SIG-M5 treated with dmso at 0.1 percent for 504 hours (cell line): ENCODE results near the gene GCK.
"Not testable (repeated sequence)": the region's sequence is repeated elsewhere in the genome, so short reads cannot be mapped to it uniquely, and the experiment has no call there.

Experiments used
- DNase-seq: peaks from one replicate; lab custom pipeline; 2025; ENCODE audit not compliant: unreplicated experiment; lab: John Stamatoyannopoulos, UW

The GCK gene

DNA sequence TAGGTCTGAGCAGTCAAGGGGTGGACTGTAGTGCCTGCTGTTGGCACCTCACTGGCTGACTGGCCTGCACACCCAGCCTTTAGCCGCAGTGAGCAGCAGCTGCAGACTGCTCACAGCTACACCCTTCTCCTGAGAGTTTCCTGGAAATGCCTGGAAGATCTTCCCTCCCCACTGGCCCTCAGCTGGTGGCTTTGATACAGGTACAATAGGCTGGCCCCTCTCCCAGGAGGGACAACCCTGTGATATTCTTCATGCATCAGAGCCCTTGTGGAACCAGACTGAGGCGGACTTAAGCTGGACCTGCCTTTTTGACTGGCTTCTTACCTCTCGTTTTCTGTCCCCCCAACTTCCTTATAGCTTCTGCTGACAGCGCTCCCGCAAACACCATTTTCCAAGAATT, 6.4 kb downstream of the GCK start:
- DNase-seq: no peak

DNA sequence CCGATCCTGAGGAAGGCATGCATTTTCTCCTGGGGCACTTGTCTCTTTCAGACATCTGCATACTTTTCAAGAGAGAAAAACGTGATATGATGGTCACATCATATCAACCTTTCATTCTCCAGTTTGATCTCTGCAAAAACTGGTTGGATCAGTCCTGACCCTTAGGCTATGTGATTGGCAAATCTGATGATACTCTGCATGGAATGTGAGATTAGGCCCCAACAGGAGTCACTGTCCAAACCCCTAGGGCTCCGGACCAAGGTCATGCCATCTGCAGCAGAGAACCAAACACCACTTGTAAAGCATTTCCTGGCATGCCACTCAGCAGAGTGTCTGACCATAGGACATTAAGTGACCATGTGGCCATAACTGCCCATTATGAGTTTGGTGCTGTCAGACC, 8.6 kb downstream of the GCK start:
- DNase-seq: no peak

DNA sequence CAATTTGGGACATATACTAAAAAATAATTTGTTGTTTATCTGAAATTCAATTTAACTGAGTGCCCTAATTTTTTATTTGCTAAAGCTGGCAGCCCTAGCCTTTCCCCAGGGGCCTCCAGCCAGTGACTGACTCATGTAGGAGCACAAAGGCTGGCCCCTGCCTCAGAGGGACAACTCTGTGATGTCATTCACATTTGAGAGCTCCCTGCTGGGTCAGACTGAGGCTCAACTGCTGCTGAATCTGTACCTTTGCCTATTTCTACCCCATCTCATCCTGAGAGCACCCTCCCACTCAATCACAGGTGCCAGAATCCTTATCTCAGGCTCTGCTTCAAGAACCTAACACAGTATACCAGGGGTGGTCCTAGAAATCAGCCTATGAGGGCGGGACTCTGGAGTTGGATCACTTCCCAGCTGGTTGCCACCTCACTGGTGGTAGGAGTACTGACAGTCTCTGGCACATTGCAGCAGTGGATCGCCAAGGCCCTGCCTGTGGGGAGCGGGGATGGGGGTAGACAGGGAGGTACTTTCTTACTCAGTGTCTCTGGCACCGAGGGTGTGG, 11.6 kb downstream of the GCK start:
- no peak for DNase-seq

GRCh38 chr7:44176486-44176885, 12.8 kb downstream of the GCK start:
- no peak for DNase-seq

- DNase-seq: no peak
Observed at GRCh38 chr7:44175730-44176129, 13.5 kb downstream of the GCK start.

DNA sequence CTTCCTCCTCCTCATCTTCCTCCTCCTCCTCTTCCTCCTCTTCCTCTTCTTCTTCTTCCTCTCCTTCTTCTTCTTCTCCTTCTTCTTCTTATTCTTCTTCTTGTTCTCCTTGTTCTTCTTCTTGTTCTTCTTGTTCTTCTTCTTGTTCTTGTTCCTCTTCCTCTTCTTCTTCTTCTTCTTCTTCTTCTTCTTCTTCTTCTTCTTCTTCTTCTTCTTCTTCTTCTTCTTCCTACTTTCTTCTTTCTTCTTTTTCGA, 14.6 kb downstream of the GCK start:
- DNase-seq: not testable (repeated sequence)

DNA sequence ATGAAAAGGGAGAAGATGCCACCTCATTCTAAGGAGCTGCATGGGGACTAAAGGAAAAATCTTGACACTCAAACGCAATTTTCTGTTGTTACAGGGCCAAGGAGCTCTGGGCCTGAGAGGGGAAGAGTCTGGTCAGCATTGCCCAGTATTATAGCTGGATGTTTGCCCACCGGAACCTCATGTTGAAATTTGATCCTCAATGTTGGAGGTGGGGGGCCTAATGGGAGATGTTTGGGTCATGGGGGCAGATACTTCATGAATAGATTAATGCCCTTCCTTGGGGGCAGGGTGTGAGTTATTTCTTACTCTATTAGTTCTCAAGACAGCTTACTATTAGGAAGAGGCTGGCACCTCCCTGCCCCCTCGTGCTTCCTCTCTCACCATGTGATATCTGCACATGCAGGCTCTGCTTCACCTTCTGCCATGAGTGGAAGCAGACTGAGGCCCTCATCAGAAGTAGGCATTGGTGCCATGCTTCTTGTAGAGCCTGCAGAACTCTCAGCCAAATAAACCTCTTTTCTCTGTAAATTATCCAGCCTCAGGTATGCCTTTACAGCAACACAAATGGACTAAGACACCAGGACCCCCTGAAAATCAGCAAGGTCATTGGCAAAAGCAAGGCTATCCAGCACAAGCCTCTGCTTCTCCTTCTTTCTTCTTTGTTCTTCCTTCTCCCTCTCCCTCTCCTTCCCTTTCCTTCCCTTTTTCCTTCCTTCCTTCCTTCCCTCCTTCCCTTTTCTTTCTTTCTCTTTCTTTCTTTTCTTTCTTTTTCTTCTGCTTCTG, 15.1 kb downstream of the GCK start:
- DNase-seq: no peak

DNA sequence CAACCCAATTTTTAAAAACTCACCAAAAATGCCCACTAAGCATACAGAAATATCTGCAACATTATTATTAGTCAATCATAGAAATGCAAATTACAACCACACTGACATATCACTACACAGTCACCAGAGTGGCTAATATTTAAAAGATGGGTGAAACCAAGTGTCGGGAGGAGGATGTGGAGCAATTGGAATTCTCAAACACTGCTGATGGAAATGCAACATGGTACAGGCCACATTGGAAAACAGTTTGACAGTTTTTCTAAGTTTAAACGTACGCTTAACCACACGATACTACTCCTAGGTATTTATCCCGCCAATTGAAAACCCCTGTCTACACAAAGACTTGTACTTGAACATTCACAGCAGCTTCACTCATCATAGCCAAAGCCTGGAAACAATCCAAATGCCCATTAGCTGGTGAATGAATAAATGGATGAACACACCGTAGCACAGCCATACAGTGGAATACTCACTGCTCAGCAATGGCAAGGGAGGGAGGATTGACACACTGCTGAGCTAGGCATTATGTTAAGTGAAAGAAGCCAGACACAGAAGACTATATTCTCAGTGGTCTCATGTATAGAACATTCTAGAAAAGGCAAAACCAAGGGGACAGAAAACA, 16.3 kb downstream of the GCK start:
- DNase-seq: no peak

DNA sequence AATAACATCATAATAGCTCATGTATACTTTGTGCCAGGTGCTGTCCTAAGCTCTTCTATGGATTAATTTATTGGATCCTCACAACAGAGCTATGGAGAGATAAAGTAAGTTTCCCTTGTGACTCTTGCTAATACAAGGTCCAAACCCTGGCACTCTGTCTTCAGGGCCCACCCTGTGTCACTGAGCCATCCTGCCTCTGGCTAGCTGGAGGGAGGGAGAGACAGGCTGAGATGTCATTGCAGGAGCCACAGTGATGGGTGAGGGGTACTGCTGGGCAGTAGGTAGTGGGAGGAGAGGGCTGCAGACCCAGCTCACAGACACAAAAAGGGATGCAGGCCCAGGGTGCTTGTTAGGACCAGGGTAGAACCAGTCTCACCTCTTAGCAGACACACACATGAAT, 16.9 kb downstream of the GCK start:
- DNase-seq: no peak

DNA sequence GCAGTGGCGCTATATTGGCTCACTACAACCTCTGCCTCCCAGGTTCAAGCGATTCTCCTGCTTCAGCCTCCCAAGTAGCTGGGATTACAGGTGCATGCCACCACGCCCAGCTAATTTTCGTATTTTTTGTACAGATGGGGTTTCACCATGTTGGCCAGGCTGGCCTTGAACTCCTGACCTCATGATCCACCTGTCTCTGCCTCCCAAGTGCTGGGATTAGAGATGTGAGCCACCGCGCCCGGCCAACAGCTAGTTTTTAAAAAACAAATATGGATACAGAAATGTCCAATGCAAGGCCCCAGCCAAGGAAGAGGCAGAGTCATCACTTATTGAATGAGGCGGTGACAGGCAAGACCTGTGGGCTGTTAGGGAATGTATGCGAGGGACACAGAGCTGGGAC, 17.3 kb downstream of the GCK start:
- DNase-seq: not testable (repeated sequence)

DNA sequence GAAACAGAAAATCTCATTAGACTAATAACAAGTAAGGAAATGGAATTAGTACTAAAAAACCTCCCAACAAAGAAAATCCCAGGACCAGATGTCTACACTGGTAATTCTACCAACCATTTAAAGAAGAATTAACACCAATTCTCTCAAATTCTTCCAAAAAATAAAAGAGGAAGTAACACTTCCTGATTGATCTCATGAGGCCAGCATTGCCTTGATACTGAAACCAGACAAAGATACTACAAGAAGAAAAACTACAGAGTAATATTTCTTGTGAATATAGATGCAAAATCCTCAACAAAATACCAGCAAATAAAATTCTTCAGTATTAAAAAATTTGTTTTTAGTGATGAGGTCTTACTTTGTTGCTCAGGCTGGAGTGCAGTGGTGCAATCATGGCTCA, 21.3 kb downstream of the GCK start:
- DNase-seq: peak; percentile 37

DNA sequence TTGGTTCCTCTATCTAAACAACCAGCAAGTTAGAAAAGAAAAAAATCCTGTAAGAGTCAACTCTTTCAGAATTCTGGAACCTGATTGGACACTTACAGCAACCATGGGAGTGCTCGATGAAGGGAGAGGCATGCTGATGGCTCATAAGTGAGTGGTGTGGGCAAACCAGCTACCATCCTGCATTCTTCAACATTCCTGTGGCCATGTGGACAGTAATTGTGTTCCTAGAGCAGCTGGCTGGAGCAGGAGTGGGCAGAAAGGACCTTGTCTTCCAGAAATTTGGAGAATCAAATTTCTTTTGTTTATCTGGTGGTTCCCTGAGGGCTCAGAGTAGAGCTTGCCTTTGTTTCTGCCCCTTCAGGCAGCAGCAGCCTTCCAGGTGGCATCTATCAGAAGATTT, 25.6 kb downstream of the GCK start:
- no peak for DNase-seq

DNA sequence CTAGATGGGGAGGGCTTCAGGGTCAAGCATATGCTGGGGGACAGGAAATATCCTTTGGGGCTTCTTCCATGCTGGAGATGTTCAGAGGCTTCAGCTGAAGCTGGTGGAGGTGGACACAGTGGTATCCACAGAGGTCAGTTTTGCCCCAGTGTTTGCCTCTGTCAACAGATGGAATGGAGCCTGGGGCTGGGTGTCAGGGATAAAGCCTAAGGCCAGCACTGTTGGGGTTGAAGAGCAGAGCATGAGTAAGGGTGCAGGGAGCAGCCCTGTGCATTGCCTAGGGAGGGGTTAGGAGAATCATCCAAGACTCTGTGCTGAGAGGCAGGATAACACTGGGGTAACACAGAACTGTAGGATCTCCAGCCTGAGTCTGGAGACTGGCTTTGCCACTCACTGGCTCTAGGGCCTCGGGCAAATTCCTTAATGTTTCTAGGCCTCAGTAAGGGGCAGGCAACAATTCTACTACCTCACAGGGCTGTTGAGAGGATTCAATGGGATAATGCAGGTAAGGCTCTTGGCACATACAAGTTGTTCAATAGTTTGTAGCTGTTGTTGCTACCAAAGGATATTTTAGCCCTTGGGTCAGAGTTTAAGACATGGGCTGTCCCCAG, 26.3 kb downstream of the GCK start:
- no peak for DNase-seq

- DNase-seq: no peak
Observed at GRCh38 chr7:44162179-44162578, 27.1 kb downstream of the GCK start.

GRCh38 chr7:44161371-44161770, 27.9 kb downstream of the GCK start:
- DNase-seq: no peak

DNA sequence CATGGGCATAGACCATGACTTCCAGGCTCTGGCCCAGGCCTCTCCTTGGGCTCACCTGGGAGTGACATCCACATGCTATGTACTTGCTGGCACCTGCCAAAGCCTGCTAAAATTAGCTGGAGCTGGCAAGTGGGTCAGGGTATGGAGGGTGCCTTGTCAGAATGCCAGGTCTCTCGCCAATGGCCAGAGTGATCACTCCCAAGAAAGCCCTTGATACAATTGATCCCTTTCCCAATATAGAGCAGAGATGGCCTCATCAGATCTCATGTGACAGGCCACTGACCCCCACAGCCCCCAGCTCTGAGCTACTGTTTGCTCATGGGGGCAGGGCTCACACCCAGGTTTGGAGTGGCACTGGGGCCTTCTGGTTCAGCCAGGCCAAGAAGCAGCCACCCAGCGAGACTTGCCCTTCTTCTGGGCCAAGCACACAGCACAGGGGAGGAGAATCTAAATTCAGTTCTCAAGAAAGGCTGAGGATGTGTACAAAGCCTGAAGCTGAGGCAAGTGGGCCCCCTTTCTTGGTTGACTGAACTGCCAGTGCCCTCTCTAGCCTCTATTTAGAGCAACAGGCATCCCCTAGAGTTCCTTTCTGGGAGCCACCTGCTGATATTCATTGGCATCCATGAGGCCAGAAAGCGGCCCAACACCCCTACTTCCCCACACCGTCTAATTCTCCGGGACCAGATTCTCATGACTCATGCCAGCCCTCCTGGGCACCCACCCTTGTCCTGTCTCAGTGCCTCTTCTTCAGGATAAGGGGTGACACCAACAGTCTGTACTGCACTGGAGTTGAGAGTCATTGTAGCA, 29.2 kb downstream of the GCK start:
- no peak for DNase-seq

DNA sequence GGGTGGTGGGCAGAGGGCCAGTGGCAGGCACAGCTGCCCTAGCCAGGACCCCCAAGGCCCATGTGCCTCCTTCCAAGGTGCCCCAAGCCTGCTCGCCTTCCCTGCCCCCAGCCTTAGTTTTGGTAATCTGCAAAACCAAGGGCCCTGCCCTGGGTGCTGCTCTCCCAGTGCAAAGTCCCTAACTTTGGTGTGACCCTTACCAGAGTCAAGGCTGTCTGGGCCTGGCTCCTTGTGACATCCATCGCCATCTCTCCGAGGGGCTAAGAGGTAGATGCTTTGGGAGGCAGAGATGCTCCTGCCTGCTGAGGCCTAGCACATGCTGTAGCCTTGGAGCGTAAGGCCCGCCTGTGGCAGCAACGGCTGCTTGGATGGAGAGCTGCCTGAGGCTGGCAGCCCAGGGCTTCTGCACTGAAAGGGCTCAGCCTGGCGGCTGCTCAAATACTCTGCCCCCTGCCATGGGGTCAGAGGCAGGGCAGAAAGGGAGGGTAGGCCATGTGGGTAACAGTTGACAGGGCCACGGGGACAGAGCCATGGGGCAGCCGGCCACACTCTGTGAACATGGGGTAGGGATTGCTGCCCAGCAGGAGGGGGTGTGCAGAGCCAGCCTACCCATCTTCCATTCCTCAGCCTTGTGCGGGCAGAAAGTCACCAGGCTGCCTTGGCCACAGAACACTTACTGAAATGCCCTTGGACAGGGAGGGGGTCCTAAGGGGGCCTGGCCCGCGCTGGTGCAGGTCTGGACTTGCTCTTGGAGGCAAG, 30.2 kb downstream of the GCK start:
- DNase-seq: no peak

- DNase-seq: no peak
Observed at GRCh38 chr7:44158096-44158872, 31.0 kb downstream of the GCK start.

- no peak for DNase-seq
Observed at GRCh38 chr7:44157116-44158080, 31.8 kb downstream of the GCK start.
